GM21717 (cell line): ENCODE results near the gene CCL1.
"Not testable (repeated sequence)": the region's sequence is repeated elsewhere in the genome, so short reads cannot be mapped to it uniquely, and the experiment has no call there.

Experiments used
- ATAC-seq: cut with Tn5 transposase; IDR thresholded peaks from one replicate; pipeline ENCODE4 v1.9.1; 2021; ENCODE audit warnings: mild to moderate bottlenecking, moderate library complexity; ENCODE audit not compliant: unreplicated experiment

The CCL1 gene

GRCh38 chr17:34361478-34362061 is 1.5 kb downstream of the CCL1 start:
- ATAC-seq, result no peak

- ATAC-seq, result no peak
These were observed 2.3 kb downstream of the CCL1 start for GRCh38 chr17:34360601-34361270.

DNA sequence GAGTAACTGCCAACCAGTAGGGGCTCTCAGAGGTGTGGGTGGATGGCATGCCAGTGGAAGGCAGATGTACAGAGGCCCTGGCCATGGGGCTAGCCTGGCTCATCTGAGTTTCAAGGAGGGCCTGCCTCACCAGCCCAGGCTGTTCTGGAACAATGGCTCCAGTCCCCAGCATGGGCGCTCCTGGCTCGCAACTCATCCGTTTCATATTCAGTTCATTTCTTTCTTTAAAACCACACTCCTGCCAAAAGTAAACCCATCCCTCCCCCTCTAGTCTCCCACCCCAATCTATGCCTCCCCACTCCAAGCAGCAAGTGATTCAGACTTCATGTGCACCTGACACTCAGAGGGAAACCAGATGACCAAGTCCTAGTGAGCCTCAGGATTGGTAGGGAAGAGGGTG is 4.4 kb downstream of the CCL1 start:
- no peak for ATAC-seq

GRCh38 chr17:34357398-34357797 is 5.6 kb downstream of the CCL1 start:
- ATAC-seq, result no peak

- no peak for ATAC-seq
These were observed 6.8 kb downstream of the CCL1 start, which contains the start of gene CCL13 for GRCh38 chr17:34356194-34356593. CCL13 (plus strand) TSS chr17:34356480; CDS start chr17:34356527, 47 bp downstream.

- ATAC-seq, result no peak
These were observed 8.4 kb downstream of the CCL1 start for GRCh38 chr17:34354637-34355036.

GRCh38 chr17:34352191-34352590 is 10.8 kb downstream of the CCL1 start:
- ATAC-seq, result no peak

DNA sequence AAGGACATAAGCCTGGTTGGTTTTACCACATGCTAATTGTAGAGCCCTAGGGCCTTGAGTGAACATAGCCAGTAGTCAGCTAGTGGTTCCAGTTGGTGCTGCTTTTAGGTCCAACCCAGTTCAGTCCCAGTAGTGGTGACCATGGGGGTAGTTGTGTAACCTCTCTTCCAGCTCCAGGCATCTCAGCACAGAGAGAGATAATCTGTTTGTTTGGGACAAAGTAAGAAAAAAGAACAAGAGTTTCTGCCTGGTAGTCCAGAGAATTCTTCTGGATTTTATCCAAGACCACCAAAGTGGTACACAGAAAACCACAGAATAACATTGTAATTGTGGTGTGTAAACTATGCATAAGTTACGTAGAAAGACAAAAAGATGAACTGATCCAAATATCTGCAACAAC is 11.9 kb downstream of the CCL1 start:
- ATAC-seq, result no peak

- no peak for ATAC-seq
These were observed 13.3 kb downstream of the CCL1 start for GRCh38 chr17:34349751-34350150.

GRCh38 chr17:34347063-34347462 is 16.0 kb downstream of the CCL1 start:
- no peak for ATAC-seq

GRCh38 chr17:34341916-34342315 is 21.1 kb downstream of the CCL1 start:
- no peak for ATAC-seq

DNA sequence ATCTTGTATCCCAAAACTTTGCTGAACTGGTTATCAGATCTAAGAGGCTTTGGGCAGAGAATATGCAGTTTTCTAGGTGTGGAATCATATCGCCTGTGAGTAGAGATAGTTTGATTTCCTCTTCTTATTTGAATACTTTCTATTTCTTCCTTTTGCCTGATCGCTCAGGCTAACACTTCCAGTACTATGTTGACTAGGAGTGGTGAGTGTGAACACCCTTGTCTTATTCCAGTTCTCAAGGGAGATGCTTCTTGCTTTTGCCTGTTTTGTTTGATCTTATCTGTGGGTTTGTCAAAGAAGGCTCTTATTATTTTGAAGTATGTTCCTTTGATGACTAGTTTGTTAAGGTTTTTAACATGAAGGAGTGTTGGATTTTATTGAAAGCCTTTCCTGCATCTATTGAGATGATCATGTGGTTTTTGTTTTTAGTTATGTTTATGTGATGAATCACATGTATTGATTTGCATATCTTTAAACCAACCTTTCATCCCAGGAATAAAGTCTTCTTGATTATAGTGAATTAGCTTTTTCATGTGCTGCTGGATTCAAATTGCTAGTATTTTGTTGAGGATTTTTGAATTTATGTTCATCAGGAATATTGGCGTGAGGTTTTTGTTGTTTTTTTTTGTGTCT is 23.8 kb downstream of the CCL1 start:
- ATAC-seq, result no peak

DNA sequence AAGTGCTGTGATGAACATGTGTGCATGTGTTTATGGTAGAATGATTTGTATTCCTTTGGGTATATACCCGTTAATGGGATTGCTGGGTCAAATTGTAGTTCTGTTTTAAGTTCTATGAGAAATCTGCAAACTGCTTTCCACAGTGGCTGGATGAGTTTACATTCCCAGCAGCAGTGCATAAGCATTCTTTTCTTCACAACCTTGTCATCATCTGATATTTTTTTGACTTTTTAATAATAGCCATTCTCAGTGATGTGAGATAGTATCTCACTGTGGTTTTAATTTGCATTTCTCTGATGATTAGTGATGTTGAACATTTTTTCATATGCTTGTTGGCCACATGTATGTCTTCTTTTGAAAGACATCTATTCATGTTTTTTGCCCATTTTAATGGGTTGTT is 25.3 kb downstream of the CCL1 start:
- ATAC-seq, result no peak

DNA sequence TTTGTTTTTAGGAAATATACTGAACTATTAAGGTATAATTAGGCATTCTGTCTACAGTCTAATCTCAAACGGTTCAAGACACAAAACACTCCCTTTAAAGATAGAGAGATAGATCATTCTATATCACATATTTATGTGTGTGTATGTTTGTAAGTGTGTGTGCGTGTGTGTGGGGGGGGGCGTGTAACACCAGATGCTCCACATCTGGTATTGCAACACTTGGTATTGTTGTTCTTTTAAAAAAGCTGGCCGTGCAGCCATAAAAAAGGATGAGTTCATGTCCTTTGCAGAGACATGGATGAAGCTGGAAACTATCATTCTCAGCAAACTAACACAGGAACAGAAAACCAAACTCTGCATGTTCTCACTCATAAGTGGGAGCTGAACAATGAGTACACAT is 35.5 kb downstream of the CCL1 start:
- not testable (repeated sequence) for ATAC-seq

DNA sequence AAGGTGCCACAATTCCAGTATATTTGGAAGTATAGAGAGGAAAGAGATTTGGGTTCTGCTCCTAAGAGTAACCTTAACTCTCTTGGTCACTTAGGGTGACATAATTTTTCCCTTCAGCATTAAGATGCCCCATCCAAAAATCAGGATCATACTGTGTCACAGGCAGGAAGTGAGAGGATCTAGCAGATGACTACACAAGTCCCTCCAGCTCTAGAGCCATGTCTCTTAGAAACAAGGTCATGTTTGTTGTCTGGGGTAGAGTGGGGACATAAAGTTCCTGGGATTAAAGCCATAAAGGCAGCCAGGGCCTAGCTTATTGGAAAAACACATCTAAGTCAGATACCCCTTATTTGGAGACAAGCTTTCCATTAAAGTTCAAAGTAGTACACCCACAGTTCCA is 41.1 kb downstream of the CCL1 start:
- no peak for ATAC-seq

DNA sequence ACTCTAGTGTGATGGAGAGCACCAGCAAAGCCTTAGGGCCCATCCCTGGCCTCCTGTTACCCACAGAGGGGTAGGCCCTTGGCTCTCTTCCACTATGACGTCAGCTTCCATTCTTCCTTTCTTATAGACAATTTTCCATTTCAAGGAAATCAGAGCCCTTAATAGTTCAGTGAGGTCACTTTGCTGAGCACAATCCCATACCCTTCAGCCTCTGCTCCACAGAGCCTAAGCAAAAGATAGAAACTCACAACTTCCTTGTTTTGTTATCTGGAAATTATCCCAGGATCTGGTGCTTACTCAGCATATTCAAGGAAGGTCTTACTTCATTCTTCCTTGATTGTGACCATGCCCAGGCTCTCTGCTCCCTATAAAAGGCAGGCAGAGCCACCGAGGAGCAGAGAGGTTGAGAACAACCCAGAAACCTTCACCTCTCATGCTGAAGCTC is 44.0 kb downstream of the CCL1 start, which contains the start of gene CCL8:
Gene CCL8, plus strand, starts transcription at position 397 of the 445 bp plus-strand sequence. CDS start 67 bp downstream, outside the sequence.
- no peak for ATAC-seq

DNA sequence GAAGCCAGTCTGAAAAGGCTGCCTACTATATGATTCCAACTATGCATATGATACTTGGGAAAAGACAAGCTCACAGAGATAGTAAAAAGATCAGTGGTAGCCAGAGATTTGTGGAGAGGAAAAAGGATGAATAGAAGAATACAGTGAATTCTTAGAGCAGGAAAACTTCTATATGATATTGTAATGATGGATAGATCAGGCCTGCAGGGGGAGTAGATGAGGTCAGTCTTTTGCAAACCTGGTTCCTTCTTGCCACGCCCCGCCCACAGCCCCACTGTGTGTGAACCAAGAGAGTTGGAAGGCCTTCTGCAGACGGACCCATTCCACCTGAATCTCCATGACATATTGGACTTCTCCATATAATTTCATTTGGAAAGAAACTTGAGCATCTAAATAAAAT is 44.6 kb downstream of the CCL1 start:
- ATAC-seq, result no peak

DNA sequence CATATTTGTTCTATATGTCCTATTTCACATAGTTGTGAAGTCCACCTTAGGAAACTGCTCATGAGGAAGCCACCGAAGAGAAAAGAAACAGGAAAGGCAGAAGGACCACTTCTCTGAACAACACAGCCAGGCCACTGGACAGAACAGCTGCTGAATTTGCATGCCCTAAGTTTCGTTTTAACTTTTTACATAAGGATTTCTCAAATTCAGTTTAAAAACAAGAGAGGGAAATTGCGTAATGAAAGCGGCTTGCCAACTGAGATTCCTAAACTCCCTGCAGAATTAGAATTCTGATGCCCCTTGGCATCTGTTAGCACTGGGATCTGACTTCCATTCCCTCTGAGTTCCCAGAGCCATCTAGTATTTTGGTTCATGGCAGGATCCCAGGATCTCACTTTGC is 48.8 kb downstream of the CCL1 start:
- ATAC-seq, result no peak

DNA sequence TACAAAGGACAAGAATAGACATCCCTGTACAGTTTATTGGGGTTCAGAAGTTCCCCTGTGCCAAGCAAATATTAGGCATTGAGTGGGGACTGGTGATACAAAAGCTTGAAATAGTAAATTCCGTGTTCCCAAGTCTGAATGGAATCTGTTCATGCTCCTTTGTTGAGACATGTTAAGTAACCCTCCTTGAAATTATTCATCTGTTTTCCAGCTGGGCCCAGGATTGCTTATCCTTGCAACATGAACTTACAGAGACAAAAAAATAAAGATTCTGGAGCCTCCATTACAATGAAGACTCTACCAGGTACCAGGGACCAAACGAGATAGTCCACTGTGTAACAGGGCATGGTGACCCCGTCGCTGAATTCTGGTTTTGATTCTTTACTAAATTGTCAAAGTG is 49.9 kb downstream of the CCL1 start:
- ATAC-seq, result no peak

DNA sequence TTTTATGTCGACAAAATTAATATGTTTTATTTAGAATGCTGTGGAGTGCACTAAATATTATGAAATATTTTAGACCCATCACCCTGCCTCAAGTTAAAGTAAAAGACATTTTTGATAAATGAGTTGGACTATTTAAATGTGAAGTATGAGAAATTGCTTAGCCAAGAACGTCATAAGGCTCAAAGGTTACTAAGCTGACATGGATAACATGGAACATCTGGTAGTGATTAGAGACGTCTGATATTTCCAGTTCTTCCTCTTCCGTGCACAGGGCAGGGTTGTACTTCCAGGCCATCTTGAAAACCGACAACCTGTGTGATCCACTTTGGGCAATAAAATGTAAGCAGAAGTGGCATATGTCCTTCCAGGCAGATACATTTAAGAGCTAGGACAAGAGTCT is 51.0 kb downstream of the CCL1 start:
- no peak for ATAC-seq

DNA sequence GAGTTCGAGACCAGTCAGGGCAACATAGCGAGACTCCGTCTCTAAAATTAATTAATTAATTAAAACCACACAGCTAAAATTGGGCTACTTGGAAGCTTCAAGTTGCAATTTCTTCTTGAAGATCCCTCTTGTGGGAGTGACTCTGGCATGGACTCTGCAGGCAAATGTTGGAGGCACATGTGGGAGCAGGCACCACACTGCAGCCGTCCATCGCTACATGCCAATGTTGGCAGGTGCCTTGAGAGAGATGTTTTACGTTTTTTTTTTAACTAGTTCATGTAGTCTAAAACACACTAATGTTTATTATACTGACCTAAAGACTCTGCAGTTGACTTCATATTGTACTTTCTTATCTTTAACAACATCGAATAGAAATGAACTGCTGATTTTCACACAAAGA is 51.7 kb downstream of the CCL1 start:
- ATAC-seq, result no peak
